Common myeloid progenitor, CD34-positive (primary cell): ENCODE data around the gene PCCA.
"Not testable (repeated sequence)": the region's sequence is repeated elsewhere in the genome, so short reads cannot be mapped to it uniquely, and the experiment has no call there.

Experiments used
- CTCF ChIA-PET: fragments of 350-600 bp; sonication (Branson Sonifier 250); formaldehyde crosslinking; loops from one replicate; lab custom pipeline; 2021; ENCODE audit warnings: antibody characterized with exemption; lab: Charles Lee
- POLR2A ChIA-PET: fragments of 350-600 bp; sonication (Branson Sonifier 250); formaldehyde crosslinking; loops from one replicate; lab custom pipeline; 2021; ENCODE audit warnings: antibody characterized with exemption; lab: Charles Lee
- DNase-seq, 3 donors: peaks; one replicate each; pipeline versions ENCODE4 v3.0.0 to v3.0.0-alpha.2; 2013
- H3K27ac ChIP-seq, 2 experiments: 1 replicate in 1 of 2; 2 replicates in 1 of 2; pipeline ENCODE4 v1.7.0; 2013; ENCODE audit warnings: inconsistent platforms in 2 of 2, low read length in 2 of 2, mild to moderate bottlenecking in 2 of 2, low read depth in 1 of 2, moderate library complexity in 1 of 2; ENCODE audit not compliant: severe bottlenecking in 2 of 2, insufficient read depth in 1 of 2, poor library complexity in 1 of 2
- H3K27me3 ChIP-seq, 5 experiments: replicated peaks in 2 of 5; 1 replicate in 3 of 5; 2 replicates in 2 of 5; pipeline versions ENCODE4 v1.6.1 to v1.7.0; 2013; ENCODE audit warnings: low read length in 4 of 5, mild to moderate bottlenecking in 2 of 5, moderate library complexity in 2 of 5, inconsistent platforms in 1 of 5; ENCODE audit not compliant: insufficient read depth in 5 of 5, control insufficient read depth in 4 of 5
- H3K36me3 ChIP-seq, 4 experiments: 1 replicate in 2 of 4; 2 replicates in 2 of 4; pipeline versions ENCODE4 v1.6.1 to v1.7.0; 2013; ENCODE audit warnings: low read length in 3 of 4, control low read depth in 1 of 4, mild to moderate bottlenecking in 1 of 4; ENCODE audit not compliant: control insufficient read depth in 4 of 4, insufficient read depth in 4 of 4
- H3K4me1 ChIP-seq, 4 experiments: 1 replicate in 3 of 4; 2 replicates in 1 of 4; pipeline versions ENCODE4 v1.6.1 to v1.7.1; 2013; ENCODE audit warnings: low read length in 3 of 4, mild to moderate bottlenecking in 3 of 4, control low read depth in 1 of 4, inconsistent platforms in 1 of 4, moderate library complexity in 1 of 4; ENCODE audit not compliant: control insufficient read depth in 4 of 4, insufficient read depth in 4 of 4; ENCODE audit errors: control extremely low read depth in 1 of 4
- H3K4me3 ChIP-seq, 7 experiments: 1 replicate in 4 of 7; 2 replicates in 3 of 7; pipeline versions ENCODE4 v1.5.1 to v1.7.0; 2013; ENCODE audit warnings: mild to moderate bottlenecking in 7 of 7, low read length in 6 of 7, moderate library complexity in 6 of 7, inconsistent platforms in 2 of 7, low read depth in 2 of 7, control low read depth in 1 of 7; ENCODE audit not compliant: insufficient read depth in 4 of 7, control insufficient read depth in 1 of 7; ENCODE audit errors: extremely low read depth in 1 of 7
- H3K9me3 ChIP-seq, 5 experiments: 1 replicate in 4 of 5; 2 replicates in 1 of 5; pipeline versions ENCODE4 v1.6.1 to v1.7.1; 2013; ENCODE audit warnings: low read length in 4 of 5, mild to moderate bottlenecking in 2 of 5, inconsistent platforms in 1 of 5, low read depth in 1 of 5, moderate library complexity in 1 of 5; ENCODE audit not compliant: control insufficient read depth in 4 of 5, insufficient read depth in 2 of 5; ENCODE audit errors: control extremely low read depth in 1 of 5
- WGBS: methylation state at CpG from one replicate; pipeline ENCODE4 v1.1.5; 2013; ENCODE audit not compliant: insufficient coverage; 5-methylcytosine and 5-hydroxymethylcytosine counted together

PCCA gene

DNA sequence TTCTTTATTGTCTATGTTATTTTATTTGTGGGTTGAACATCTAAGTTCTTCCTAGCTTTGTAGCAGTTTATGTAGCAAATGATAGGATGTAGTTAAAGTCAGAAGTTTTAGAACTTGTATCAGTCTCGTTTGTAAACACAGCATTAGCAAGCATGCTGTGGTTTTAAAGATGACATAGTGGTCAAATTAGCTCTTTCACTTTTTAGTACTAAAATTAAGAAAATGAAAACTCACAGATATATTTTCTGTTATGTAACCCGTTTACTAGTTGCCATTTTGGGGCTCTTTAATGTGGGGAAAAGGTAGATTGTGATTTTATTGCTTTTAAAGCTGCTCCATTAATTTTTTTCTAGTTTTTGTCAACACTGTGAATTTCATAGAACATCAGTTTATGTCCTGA, 216.5 kb downstream of the PCCA start:
- no peaks in the 10 kb centered on the region for H3K27me3 ChIP-seq
- H3K9me3 ChIP-seq, result no peaks in the 10 kb centered on the region
- no CpG with 5 or more reads among the region's 2 CpGs for WGBS
- peaks cover 0 to 4% (median 1%) of the 10 kb centered on the region in 4 experiments for H3K36me3 ChIP-seq
- ChIA-PET CTCF (no interaction called here), POLR2A (no interaction called here)
- no peak overlapping the region for H3K4me3 ChIP-seq
- no peak overlapping the region for H3K27ac ChIP-seq
- no peaks in the 10 kb centered on the region for H3K4me1 ChIP-seq
- no peak for DNase-seq

DNA sequence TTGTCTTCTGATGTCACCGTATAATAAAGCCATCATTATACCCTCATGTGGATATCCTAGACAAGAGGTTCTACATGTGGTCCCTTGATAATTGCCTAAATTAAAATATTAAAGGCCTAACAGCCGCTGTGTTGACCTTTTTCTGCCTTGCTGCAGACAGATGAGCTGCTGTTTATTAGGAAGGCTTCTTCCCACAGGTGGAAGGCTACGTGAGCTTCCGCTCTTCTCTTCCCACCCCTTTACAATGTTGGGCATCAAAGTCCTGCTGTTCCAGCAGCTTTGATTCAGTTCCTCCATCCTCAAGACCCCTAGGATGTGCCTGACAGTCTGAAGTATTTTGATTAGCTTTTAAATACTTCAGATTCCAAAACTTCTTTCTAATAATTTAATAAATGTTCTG, 217.1 kb downstream of the PCCA start:
- no peaks in the 10 kb centered on the region for H3K4me1 ChIP-seq
- WGBS, result 95% methylated on average over 3 of the region's 4 CpGs
- peaks cover 0 to 4% (median 1%) of the 10 kb centered on the region in 4 experiments for H3K36me3 ChIP-seq
- DNase-seq, result no peak
- H3K27me3 ChIP-seq, result no peaks in the 10 kb centered on the region
- H3K27ac ChIP-seq, result no peak overlapping the region
- POLR2A ChIA-PET, result no interaction called here
- H3K4me3 ChIP-seq, result no peak overlapping the region
- CTCF ChIA-PET, result no interaction called here
- H3K9me3 ChIP-seq, result no peaks in the 10 kb centered on the region

GRCh38 chr13:100306434-100306999, 217.6 kb downstream of the PCCA start:
- WGBS, result 97% methylated on average over 3 of the region's 5 CpGs
- CTCF ChIA-PET, result no interaction called here
- no peak for DNase-seq

GRCh38 chr13:100314132-100314910, 225.4 kb downstream of the PCCA start:
- Histone ChIP-seq H3K4me3 (no peak overlapping the region), H3K4me1 (no peaks in the 10 kb centered on the region), H3K36me3 (peaks cover 3 to 12% (median 3%) of the 10 kb centered on the region in 4 experiments), H3K9me3 (peaks cover 0 to 7% (median 1%) of the 10 kb centered on the region in 5 experiments), H3K27ac (no peak overlapping the region), H3K27me3 (no peaks in the 10 kb centered on the region)
- 90% methylated on average over 2 of the region's 2 CpGs for WGBS
- no peak for DNase-seq
- POLR2A ChIA-PET, result no interaction called here
- CTCF ChIA-PET, result no interaction called here

More at GRCh38 chr13:100306434-100306999, 217.6 kb downstream of the PCCA start:
- POLR2A ChIA-PET, result no interaction called here
- Histone ChIP-seq H3K4me1 (no peaks in the 10 kb centered on the region), H3K4me3 (no peak overlapping the region), H3K36me3 (peaks cover 0 to 4% (median 1%) of the 10 kb centered on the region in 4 experiments), H3K9me3 (no peaks in the 10 kb centered on the region), H3K27ac (no peak overlapping the region), H3K27me3 (no peaks in the 10 kb centered on the region)

DNA sequence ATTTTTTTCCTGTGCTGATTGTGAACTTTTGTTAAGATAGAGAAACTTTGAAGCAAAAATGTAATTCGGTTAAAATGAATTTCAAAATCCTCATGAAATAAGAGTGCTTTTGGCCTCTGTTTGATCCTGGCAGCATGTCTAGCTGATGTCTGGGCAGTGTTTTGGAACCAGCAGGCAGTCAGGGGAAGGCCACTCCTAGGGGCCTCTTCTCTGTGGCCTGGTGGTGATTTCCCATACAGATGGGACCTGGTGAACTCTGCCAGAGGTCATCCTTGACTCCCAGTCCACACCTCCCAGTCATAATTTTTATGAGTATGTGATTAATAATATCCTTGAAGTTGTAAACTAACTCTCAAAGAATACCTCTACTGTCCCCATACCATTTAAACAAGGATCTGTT, 226.6 kb downstream of the PCCA start:
- H3K27ac ChIP-seq, result no peak overlapping the region
- H3K27me3 ChIP-seq, result no peaks in the 10 kb centered on the region
- DNase-seq, result no peak
- no peak overlapping the region for H3K4me3 ChIP-seq
- POLR2A ChIA-PET, result interaction anchor here (0.7 kb wide), 1 partner anchor 540 kb away, joined by 3 read pairs; no protein-coding TSS in a partner anchor
- 100% methylated on average over 1 of the region's 1 CpG for WGBS
- no peaks in the 10 kb centered on the region for H3K4me1 ChIP-seq
- CTCF ChIA-PET, result no interaction called here
- peaks cover 3 to 8% (median 3%) of the 10 kb centered on the region in 4 experiments for H3K36me3 ChIP-seq
- H3K9me3 ChIP-seq, result peaks cover 0 to 7% (median 1%) of the 10 kb centered on the region in 5 experiments

DNA sequence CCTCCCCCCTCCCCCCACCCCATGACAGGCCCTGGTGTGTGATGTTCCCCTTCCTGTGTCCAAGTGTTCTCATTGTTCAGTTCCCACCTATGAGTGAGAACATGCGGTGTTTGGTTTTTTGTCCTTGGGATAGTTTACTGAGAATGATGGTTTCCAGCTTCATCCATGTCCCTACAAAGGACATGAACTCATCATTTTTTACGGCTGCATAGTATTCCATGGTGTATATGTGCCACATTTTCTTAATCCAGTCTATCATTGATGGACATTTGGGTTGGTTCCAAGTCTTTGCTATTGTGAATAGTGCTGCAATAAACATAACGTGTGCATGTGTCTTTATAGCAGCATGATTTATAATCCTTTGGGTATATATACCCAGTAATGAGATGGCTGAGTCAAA, 229.6 kb downstream of the PCCA start:
- POLR2A ChIA-PET, H3K27me3 ChIP-seq, H3K36me3 ChIP-seq, H3K27ac ChIP-seq, H3K4me1 ChIP-seq, H3K9me3 ChIP-seq, H3K4me3 ChIP-seq, CTCF ChIA-PET, DNase-seq: not testable (repeated sequence)
- WGBS, result no CpG with 5 or more reads among the region's 3 CpGs

GRCh38 chr13:100323937-100324336, 235.0 kb downstream of the PCCA start:
- ChIA-PET POLR2A (no interaction called here), CTCF (no interaction called here)
- DNase-seq, result no peak
- Histone ChIP-seq H3K9me3 (no peaks in the 10 kb centered on the region), H3K36me3 (peaks cover 2 to 13% (median 9%) of the 10 kb centered on the region in 4 experiments), H3K27ac (no peak overlapping the region), H3K4me1 (no peaks in the 10 kb centered on the region), H3K4me3 (no peak overlapping the region), H3K27me3 (no peaks in the 10 kb centered on the region)
- WGBS, result 89% methylated on average over 1 of the region's 1 CpG
